Mucosa of gallbladder (tissue), 1 donor: ENCODE results near the gene PIK3C2G. TPM values are rescaled to one million over a fixed set of nuclear protein-coding genes. Genes with fewer than 3 reads are reported as not detected.

ENCODE experiments used
- DNase-seq: peaks from one replicate; pipeline ENCODE4 v3.0.0-alpha.2; 2020; ENCODE audit warnings: low spot score
- total RNA-seq: library from RNA; stranded (reverse); gene quantifications from one replicate; pipeline ENCODE4 v1.2.1, GENCODE V29; 2021
- donor health status: DM: no; HTN: no; CAD: no.

The PIK3C2G gene
- total RNA-seq, 1 donor from 2014 or later = 38.8 TPM

- no peak for DNase-seq
Observed at GRCh38 chr12:18415227-18415626, 153.9 kb downstream of the PIK3C2G start.

- no peak for DNase-seq
Observed at GRCh38 chr12:18416412-18416811, 155.1 kb downstream of the PIK3C2G start.

DNA sequence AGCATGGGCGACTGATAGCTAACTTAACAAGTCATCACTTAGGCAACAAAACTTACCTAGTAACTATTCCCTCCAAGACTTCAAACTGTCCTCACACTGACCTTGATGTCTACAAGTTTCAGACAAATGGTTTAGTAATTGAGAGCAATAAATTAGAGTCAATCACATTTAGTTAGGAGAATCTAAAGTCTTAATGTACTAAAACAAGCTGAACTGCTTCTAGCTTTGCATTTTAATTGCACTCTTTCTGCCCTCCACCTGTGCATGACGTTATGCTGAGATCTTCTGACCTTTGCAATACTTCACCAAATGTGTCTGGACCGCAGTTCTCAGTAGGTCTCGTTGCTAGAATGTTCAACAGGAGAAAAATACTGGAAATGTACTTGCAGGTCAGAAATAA, 158.0 kb downstream of the PIK3C2G start:
- no peak for DNase-seq

DNA sequence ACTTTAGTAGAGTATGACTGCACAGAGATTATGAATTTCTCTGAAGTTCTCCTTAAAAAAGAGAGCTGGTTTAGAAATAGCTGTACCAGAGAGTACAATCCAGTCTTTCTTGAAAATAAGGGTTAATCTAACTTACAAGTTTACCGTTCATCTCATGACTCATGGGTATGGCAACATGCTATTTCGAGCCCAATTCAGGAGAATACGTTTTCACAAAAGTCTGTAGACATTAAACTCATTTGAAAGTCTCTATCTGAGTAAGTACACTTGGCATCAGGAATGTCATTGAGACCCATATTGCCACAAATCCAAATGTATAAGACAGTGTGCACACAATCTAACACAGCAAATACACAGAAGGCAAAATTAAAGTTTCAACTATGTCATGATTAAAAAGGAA, 160.5 kb downstream of the PIK3C2G start:
- no peak for DNase-seq

DNA sequence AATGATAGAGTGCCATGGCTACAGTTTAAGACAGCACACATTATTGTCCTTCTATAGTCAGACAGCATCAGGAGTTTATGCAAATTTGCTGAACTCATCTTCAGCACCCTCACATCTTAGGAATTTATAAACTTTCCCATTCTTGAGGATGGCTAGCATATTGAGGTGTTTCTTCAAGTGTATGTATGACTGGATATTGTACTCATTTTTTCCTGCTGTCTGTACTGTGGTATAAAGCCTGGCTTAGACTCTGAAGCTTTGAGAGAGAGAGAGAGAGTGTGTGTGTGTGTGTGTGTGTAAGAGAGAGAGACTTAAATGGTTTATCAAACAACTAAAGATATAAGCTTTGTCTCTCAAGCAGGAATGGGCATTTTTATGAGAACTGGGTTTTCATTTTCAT, 161.6 kb downstream of the PIK3C2G start:
- no peak for DNase-seq

- no peak for DNase-seq
Observed at GRCh38 chr12:18424857-18425256, 163.5 kb downstream of the PIK3C2G start.

DNA sequence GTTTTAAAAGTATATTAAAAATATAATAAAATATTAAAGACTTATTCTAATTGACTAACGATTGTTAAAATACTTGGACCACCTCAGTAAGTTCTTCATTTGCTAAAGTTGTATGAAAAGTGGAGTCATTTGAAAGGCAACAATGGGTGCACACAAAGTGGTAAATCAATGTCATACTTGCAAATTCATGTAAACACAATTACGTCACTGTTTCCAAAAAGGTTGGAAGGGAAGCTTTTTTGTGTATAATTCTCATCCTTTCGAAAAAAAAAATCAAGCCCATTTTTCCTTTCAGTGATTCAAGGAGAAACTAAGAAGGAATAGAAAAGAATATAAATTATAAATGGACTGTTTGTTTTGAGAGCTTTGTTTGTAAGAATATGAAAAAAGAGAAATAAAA, 166.2 kb downstream of the PIK3C2G start:
- DNase-seq = no peak

- DNase-seq = no peak
Observed at GRCh38 chr12:18428416-18428815, 167.1 kb downstream of the PIK3C2G start.

GRCh38 chr12:18429366-18429765, 168.0 kb downstream of the PIK3C2G start:
- DNase-seq = no peak

DNA sequence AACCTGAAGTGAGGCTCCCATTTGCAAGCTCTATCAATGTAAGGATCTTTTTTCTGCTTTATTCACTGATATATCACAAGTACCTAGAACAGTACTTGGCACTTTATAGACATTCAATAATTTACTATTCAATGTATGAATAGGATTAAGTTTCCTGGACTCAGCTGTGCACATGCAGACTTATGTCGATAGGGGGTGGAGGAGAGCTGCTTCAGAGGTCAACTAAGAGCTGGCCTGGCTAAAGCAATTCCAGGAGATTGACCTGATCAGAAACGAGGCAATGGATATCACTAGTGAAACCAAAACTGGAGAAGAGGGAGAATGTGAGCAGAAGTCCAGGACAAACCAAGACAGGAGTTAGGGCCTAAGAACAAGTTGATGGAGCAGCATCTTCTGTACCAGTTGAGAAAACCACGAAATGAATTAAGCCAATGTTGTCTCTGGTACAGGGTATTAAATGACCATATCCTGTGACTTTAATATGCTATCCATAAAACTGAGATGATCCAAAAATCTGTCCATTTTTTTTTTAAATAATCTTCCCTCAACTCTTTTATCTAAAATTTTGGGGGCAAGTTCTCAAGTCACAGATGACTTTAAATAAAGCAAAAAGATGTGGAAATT, 169.2 kb downstream of the PIK3C2G start:
- peak; percentile 48 for DNase-seq

DNA sequence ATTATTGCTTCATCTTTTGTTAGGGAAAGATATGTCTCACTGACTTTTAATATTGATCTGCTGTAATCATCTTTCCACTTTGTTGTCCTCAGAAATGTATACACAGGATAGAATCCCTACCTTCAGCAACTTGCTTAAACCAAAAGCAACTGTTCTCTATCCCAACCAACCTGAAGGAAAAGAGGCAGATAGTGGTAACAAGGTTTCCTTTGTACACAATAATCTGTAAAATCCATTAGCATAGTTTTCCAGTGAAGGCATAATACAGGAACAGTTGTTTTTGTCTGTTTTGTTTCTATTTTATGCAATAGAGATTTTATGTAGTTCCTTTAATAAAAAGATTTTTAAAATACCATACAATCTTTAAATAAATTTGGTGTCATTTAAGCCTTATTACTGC, 170.5 kb downstream of the PIK3C2G start:
- no peak for DNase-seq

- no peak for DNase-seq
Observed at GRCh38 chr12:18432206-18432605, 170.9 kb downstream of the PIK3C2G start.

DNA sequence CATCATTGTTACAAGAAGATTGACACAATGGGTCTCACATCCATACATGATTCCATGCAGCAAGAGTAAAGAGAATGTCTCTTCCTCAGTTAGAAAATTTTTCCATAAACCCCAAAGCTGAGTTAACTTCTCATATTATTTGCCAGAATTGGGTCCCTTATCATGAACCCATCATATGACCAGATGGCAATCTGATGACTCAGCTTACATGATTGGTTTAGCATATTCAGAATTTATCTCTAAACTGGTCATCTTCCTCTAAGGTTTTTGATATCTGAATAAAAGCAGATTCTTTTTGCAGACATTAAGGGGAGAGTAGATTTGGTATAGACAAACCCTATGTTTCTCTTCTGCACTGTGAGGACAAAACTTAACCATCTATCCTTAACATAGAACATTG, 174.9 kb downstream of the PIK3C2G start:
- no peak for DNase-seq

DNA sequence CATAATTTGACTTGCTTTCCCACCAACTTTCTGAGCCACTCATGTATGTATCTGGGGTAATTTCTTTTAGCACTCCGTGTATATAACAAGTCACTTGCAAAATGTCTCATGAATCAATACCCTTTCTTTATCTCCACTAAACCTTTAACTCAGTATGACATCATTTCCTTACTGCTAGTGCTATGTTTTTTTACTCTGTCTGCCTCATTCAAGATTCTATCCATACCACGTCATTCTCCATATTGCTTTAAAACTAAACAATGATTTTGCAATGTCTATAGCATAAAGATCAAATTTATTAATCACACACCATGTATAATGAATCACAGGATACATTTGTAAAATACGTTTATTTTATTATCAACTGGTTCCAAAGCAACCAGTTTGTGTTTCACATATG, 178.2 kb downstream of the PIK3C2G start:
- DNase-seq = no peak

- DNase-seq = peak; percentile 28
Observed at GRCh38 chr12:18443768-18444437, 182.6 kb downstream of the PIK3C2G start.

- DNase-seq = no peak
Observed at GRCh38 chr12:18446061-18446644, 184.8 kb downstream of the PIK3C2G start.

DNA sequence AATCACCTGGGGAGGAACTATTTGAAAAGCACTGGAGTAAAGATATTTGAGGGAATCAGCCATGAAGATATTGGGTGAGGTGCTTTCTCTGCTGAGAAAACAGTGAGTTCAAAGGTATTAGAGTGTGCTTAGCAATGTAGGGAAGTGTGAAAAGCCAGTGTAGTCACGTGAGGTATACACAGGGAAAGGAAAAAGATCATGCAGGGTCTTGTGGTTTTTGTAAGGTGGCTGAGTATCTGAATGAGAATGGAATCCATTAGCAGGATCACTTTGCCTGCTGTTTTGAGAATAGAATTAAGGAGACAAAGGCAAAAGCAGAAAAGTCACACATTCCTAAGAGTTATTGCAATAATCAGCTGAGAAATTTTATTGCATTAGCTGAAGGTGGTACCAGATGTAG, 193.0 kb downstream of the PIK3C2G start:
- DNase-seq = no peak

GRCh38 chr12:18456344-18456743, 195.0 kb downstream of the PIK3C2G start:
- no peak for DNase-seq

GRCh38 chr12:18457362-18457761, 196.0 kb downstream of the PIK3C2G start:
- DNase-seq = no peak

DNA sequence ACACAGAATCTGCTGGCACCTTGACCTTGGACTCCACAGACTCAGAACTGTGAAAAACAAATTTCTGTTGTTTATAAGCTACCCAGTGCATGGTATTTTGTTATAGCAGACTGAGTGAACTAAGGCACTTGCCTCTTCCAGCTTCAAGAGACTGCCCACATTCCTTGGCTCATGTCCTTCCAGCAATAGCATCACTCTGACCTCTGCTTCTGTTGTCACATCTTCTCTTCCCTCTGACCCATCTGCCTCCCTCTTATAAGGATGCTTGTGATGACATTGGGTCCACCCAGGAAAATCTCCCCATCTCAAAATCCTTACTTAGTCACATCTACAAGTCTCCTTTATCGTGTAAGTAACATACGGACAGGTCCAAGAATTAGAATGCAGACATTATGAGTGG, 200.4 kb downstream of the PIK3C2G start:
- DNase-seq = no peak

- no peak for DNase-seq
Observed at GRCh38 chr12:18462442-18462841, 201.1 kb downstream of the PIK3C2G start.

DNA sequence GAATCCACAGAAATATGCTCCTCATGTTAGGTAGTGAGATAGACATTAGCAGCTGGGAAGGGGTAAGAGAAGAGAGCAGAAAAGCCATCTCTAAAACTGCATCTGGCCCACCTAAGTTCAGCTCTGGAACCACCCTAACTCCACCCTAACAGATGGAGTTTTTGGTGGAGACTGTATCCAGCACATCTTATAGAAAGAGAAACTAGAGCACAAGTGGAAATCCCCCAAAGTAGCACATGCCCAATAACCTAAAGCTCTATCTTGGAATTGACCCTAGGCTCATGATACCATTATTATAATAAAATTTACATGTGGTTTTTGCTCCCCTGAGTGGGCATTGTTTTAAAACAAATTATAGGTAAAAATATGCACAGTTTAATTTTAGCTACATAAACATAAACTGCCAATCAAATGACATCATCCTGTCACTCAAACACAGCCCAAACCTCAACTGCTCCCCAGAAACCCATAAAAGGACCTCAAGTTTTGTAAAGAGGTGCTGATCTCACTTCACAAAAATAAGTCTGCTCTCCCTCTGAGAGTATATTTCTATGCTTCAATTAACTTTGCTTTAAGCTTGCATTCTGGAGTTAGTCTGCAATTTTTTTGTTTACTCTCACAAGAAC, 206.4 kb downstream of the PIK3C2G start:
- DNase-seq = no peak
